Smooth muscle cell (in vitro differentiated cells): ENCODE data around the gene WIPF3. TPM values are rescaled to one million over a fixed set of nuclear protein-coding genes. Genes with fewer than 3 reads are reported as not detected.
A peak's percentile ranks its signal among the peaks of the same experiment; 100 is the strongest.

Experiments used
- DNase-seq: peaks from one replicate; lab custom pipeline; 2025; ENCODE audit not compliant: unreplicated experiment; lab: John Stamatoyannopoulos, UW
- H2AFZ ChIP-seq: fragments of 200-600 bp; sonication (generic); 2 replicates; pipeline ENCODE4 v1.6.0; 2016; ENCODE audit warnings: antibody characterized with exemption, low read depth, mild to moderate bottlenecking
- H3F3A ChIP-seq: fragments of 200-600 bp; sonication (generic); 2 replicates; pipeline ENCODE4 v1.6.0; 2017; ENCODE audit warnings: antibody characterized with exemption, low read depth
- H3K27ac ChIP-seq: fragments of 200-600 bp; sonication (generic); 2 replicates; pipeline ENCODE4 v1.5.1; 2016; ENCODE audit warnings: low read depth, mild to moderate bottlenecking
- H3K27me3 ChIP-seq: fragments of 200-600 bp; sonication (generic); 2 replicates; pipeline ENCODE4 v1.6.1; 2016; ENCODE audit warnings: low read depth, mild to moderate bottlenecking
- H3K36me3 ChIP-seq: fragments of 200-600 bp; sonication (generic); 2 replicates; pipeline ENCODE4 v1.5.1; 2016; ENCODE audit warnings: low read depth
- H3K4me1 ChIP-seq: fragments of 200-600 bp; sonication (generic); 2 replicates; pipeline ENCODE4 v1.5.1; 2016; ENCODE audit warnings: low read depth
- H3K4me2 ChIP-seq: fragments of 200-600 bp; sonication (generic); 2 replicates; pipeline ENCODE4 v1.6.0; 2016; ENCODE audit warnings: mild to moderate bottlenecking
- H3K4me3 ChIP-seq: fragments of 200-600 bp; sonication (generic); 2 replicates; pipeline ENCODE4 v1.5.1; 2016; ENCODE audit warnings: mild to moderate bottlenecking
- H3K79me2 ChIP-seq: fragments of 200-600 bp; sonication (generic); 2 replicates; pipeline ENCODE4 v1.6.0; 2016; ENCODE audit warnings: low read depth, mild to moderate bottlenecking
- H3K9ac ChIP-seq: fragments of 200-600 bp; sonication (generic); 2 replicates; pipeline ENCODE4 v1.6.0; 2016; ENCODE audit warnings: low read depth
- H3K9me3 ChIP-seq: fragments of 200-600 bp; sonication (generic); replicated peaks from 2 replicates; pipeline ENCODE4 v1.5.1; 2016; ENCODE audit warnings: low read depth
- H4K20me1 ChIP-seq: fragments of 200-600 bp; sonication (generic); 2 replicates; pipeline ENCODE4 v1.6.0; 2016; ENCODE audit warnings: low read depth
- WGBS: methylation state at CpG from one replicate; pipeline ENCODE4 v1.1.7; 2016; ENCODE audit warnings: low lambda C conversion rate; 5-methylcytosine and 5-hydroxymethylcytosine counted together
- polyA plus RNA-seq: library from polyadenylated mRNA; unstranded; fragments of >200 nt; fragmentation: Nextera tagmentation; extraction: Ambion mirVana; gene quantifications from 2 replicates; pipeline ENCODE4 v1.2.1, GENCODE V29; 2016
- total RNA-seq: library from RNA; depleted of rRNA; stranded (reverse); fragments of >200 nt; gene quantifications from 2 replicates; pipeline ENCODE4 v1.2.3, GENCODE V29; 2014
- TF ChIP-seq, protein P1 (sequence below): fragments of 200-600 bp; sonication (generic); IDR thresholded peaks from 2 replicates; pipeline ENCODE4 v1.5.1; 2017; ENCODE audit warnings: borderline replicate concordance, mild to moderate bottlenecking, antibody characterized with exemption; ENCODE audit not compliant: insufficient read depth, poor library complexity, severe bottlenecking

Gene WIPF3
- total and polyA plus RNA-seq, 2 experiments from 2014 or later = 0.22 TPM; not detected in 1

DNA sequence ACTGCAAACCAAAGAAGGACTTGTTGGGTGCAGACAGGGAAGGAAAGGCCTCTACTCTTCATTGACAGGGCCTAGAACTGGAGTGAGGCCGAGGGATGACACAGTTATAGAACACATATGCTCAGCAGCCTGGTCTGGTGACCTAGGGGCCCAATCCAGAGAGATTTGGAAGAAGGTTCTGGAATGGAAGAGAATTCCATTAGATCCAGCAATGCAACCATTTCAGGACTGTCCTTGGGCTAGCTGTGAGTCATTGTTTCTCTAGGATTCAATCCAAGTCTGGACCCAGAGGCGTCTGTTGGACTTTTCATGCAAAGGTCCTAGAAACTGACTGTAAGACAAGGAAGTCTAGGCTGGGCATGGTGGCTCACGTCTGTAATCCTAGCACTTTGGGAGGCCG lies 59.2 kb downstream of the WIPF3 start:
- no peak overlapping the region for H3K27ac ChIP-seq
- 59% methylated on average over 4 of the region's 4 CpGs for WGBS
- no peaks in the 10 kb centered on the region for H3K27me3 ChIP-seq
- H3F3A ChIP-seq = no peaks in the 10 kb centered on the region
- H4K20me1 ChIP-seq = no peaks in the 10 kb centered on the region
- no peaks in the 10 kb centered on the region for H3K79me2 ChIP-seq
- H3K9me3 ChIP-seq = no peaks in the 10 kb centered on the region
- H2AFZ ChIP-seq = no peak overlapping the region
- H3K36me3 ChIP-seq = no peaks in the 10 kb centered on the region
- no peak overlapping the region for H3K4me3 ChIP-seq
- DNase-seq = no peak
- TF ChIP-seq, protein P1, sequence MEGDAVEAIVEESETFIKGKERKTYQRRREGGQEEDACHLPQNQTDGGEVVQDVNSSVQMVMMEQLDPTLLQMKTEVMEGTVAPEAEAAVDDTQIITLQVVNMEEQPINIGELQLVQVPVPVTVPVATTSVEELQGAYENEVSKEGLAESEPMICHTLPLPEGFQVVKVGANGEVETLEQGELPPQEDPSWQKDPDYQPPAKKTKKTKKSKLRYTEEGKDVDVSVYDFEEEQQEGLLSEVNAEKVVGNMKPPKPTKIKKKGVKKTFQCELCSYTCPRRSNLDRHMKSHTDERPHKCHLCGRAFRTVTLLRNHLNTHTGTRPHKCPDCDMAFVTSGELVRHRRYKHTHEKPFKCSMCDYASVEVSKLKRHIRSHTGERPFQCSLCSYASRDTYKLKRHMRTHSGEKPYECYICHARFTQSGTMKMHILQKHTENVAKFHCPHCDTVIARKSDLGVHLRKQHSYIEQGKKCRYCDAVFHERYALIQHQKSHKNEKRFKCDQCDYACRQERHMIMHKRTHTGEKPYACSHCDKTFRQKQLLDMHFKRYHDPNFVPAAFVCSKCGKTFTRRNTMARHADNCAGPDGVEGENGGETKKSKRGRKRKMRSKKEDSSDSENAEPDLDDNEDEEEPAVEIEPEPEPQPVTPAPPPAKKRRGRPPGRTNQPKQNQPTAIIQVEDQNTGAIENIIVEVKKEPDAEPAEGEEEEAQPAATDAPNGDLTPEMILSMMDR = no peak
- no peaks in the 10 kb centered on the region for H3K4me1 ChIP-seq
- no peak overlapping the region for H3K4me2 ChIP-seq
- no peak overlapping the region for H3K9ac ChIP-seq

- H3F3A ChIP-seq = no peaks in the 10 kb centered on the region
- H3K4me3 ChIP-seq = no peak overlapping the region
- H3K9me3 ChIP-seq = no peaks in the 10 kb centered on the region
- no peak overlapping the region for H2AFZ ChIP-seq
- DNase-seq = peak; percentile 9
- no peaks in the 10 kb centered on the region for H3K4me1 ChIP-seq
- no peak overlapping the region for H3K27ac ChIP-seq
- no peaks in the 10 kb centered on the region for H4K20me1 ChIP-seq
- H3K4me2 ChIP-seq = peak overlapping the region; percentile 41
- H3K36me3 ChIP-seq = no peaks in the 10 kb centered on the region
- no peaks in the 10 kb centered on the region for H3K27me3 ChIP-seq
- no peaks in the 10 kb centered on the region for H3K79me2 ChIP-seq
- no peak overlapping the region for H3K9ac ChIP-seq
- TF ChIP-seq, protein P1 = no peak
- WGBS = 46% methylated on average over 3 of the region's 3 CpGs
These were observed 60.2 kb downstream of the WIPF3 start for GRCh38 chr7:29866490-29866930.

- no peaks in the 10 kb centered on the region for H3K79me2 ChIP-seq
- H3K36me3 ChIP-seq = no peaks in the 10 kb centered on the region
- TF ChIP-seq, protein P1 = no peak
- no peak overlapping the region for H3K9ac ChIP-seq
- no peak overlapping the region for H3K27ac ChIP-seq
- no peak for DNase-seq
- no peak overlapping the region for H3K4me3 ChIP-seq
- no peaks in the 10 kb centered on the region for H3K27me3 ChIP-seq
- peak overlapping the region; percentile 18 for H3K4me2 ChIP-seq
- H3K9me3 ChIP-seq = no peaks in the 10 kb centered on the region
- no peaks in the 10 kb centered on the region for H4K20me1 ChIP-seq
- H3F3A ChIP-seq = no peaks in the 10 kb centered on the region
- 42% methylated on average over 5 of the region's 5 CpGs for WGBS
- H2AFZ ChIP-seq = peak overlapping the region; percentile 22
- H3K4me1 ChIP-seq = no peaks in the 10 kb centered on the region
These were observed 65.6 kb downstream of the WIPF3 start for GRCh38 chr7:29871787-29872398.

- H3K4me3 ChIP-seq = no peak overlapping the region
- no peaks in the 10 kb centered on the region for H3K36me3 ChIP-seq
- TF ChIP-seq, protein P1 = no peak
- no peak overlapping the region for H2AFZ ChIP-seq
- 93% methylated on average over 4 of the region's 4 CpGs for WGBS
- no peak overlapping the region for H3K4me2 ChIP-seq
- no peaks in the 10 kb centered on the region for H3K4me1 ChIP-seq
- H3K9ac ChIP-seq = no peak overlapping the region
- H3K9me3 ChIP-seq = no peaks in the 10 kb centered on the region
- no peak for DNase-seq
- H3K79me2 ChIP-seq = no peaks in the 10 kb centered on the region
- H3K27me3 ChIP-seq = no peaks in the 10 kb centered on the region
- no peak overlapping the region for H3K27ac ChIP-seq
- no peaks in the 10 kb centered on the region for H3F3A ChIP-seq
- H4K20me1 ChIP-seq = no peaks in the 10 kb centered on the region
These were observed 67.5 kb downstream of the WIPF3 start for GRCh38 chr7:29873644-29874294.
